B cell (primary cell): ENCODE results near the gene DNASE2. TPM values are rescaled to one million over a fixed set of nuclear protein-coding genes. Genes with fewer than 3 reads are reported as not detected.

Experiments used
- ATAC-seq: fragments of 200-7000 bp; cut with Tn5 transposase; one replicate; pipeline ENCODE4 v1.10.0; 2021; ENCODE audit warnings: low read depth, mild to moderate bottlenecking, moderate number of reproducible peaks, moderate library complexity
- CTCF ChIA-PET: fragments of 350-600 bp; sonication (Branson Sonifier 250); formaldehyde crosslinking; loops from one replicate; lab custom pipeline; 2021; ENCODE audit warnings: antibody characterized with exemption, inconsistent platforms; lab: Charles Lee
- POLR2A ChIA-PET: fragments of 350-600 bp; sonication (Branson Sonifier 250); formaldehyde crosslinking; loops from one replicate; lab custom pipeline; 2021; ENCODE audit warnings: antibody characterized with exemption; lab: Charles Lee
- DNase-seq: peaks from one replicate; pipeline ENCODE4 v3.0.0; 2013
- H2AFZ ChIP-seq: 2 replicates; pipeline ENCODE4 v1.6.1; 2012; ENCODE audit warnings: mild to moderate bottlenecking, low read depth, low read length; ENCODE audit not compliant: insufficient read depth, poor library complexity, severe bottlenecking
- H3K27ac ChIP-seq, 2 donors: 1 replicate in 1 of 2; 2 replicates in 1 of 2; pipeline ENCODE4 v1.5.1; 2012 to 2013; ENCODE audit warnings: low read length in 2 of 2, mild to moderate bottlenecking in 2 of 2, moderate library complexity in 1 of 2
- H3K27me3 ChIP-seq, 4 experiments: fragments of 200-600 bp in 1 of 4; sonication (generic) in 1 of 4; replicated peaks in 1 of 4; 1 replicate in 2 of 4; 2 replicates in 2 of 4; pipeline versions ENCODE4 v1.6.1 to v1.7.0; 2013 to 2016; ENCODE audit warnings: low read length in 3 of 4, mild to moderate bottlenecking in 2 of 4, mixed read lengths in 1 of 4, moderate library complexity in 1 of 4; ENCODE audit not compliant: insufficient read depth in 4 of 4, control insufficient read depth in 3 of 4; ENCODE audit errors: control extremely low read depth in 1 of 4
- H3K36me3 ChIP-seq, 2 experiments: replicated peaks in 1 of 2; 1 replicate in 1 of 2; 2 replicates in 1 of 2; pipeline versions ENCODE4 v1.6.1 to v1.7.1; 2013; ENCODE audit warnings: low read length in 1 of 2; ENCODE audit not compliant: insufficient read depth in 2 of 2, control insufficient read depth in 1 of 2; ENCODE audit errors: control extremely low read depth in 1 of 2, extremely low read depth in 1 of 2
- H3K4me1 ChIP-seq, 2 donors: fragments of 200-600 bp in 1 of 2; sonication (generic) in 1 of 2; 1 replicate in 1 of 2; 2 replicates in 1 of 2; pipeline versions ENCODE4 v1.5.1 to v1.6.1; 2013 to 2017; ENCODE audit warnings: low read length in 2 of 2; ENCODE audit not compliant: control insufficient read depth in 2 of 2, insufficient read depth in 2 of 2
- H3K4me2 ChIP-seq: replicated peaks from 2 replicates; pipeline ENCODE3; 2012; ENCODE audit warnings: mild to moderate bottlenecking, low read depth, low read length; ENCODE audit not compliant: poor library complexity, severe bottlenecking
- H3K4me3 ChIP-seq, 5 experiments: fragments of 200-600 bp in 1 of 5; sonication (generic) in 1 of 5; 1 replicate in 3 of 5; 2 replicates in 2 of 5; pipeline versions ENCODE4 v1.5.1 to v1.7.0; 2011 to 2016; ENCODE audit warnings: low read length in 4 of 5, mild to moderate bottlenecking in 4 of 5, low read depth in 2 of 5, control low read depth in 1 of 5, moderate library complexity in 1 of 5; ENCODE audit not compliant: insufficient read depth in 1 of 5; ENCODE audit errors: control extremely low read depth in 1 of 5, extremely low read depth in 1 of 5
- H3K79me2 ChIP-seq: fragments of 200-600 bp; sonication (generic); one replicate; pipeline ENCODE4 v1.6.0; 2016; ENCODE audit warnings: low read length; ENCODE audit not compliant: control insufficient read depth, insufficient read depth
- H3K9ac ChIP-seq: fragments of 200-600 bp; sonication (generic); 2 replicates; pipeline ENCODE4 v1.6.1; 2017; ENCODE audit warnings: mild to moderate bottlenecking, low read length, moderate library complexity
- H3K9me3 ChIP-seq, 3 donors: one replicate each; pipeline versions ENCODE4 v1.6.1 to v1.7.1; 2013; ENCODE audit warnings: low read length in 2 of 3; ENCODE audit not compliant: control insufficient read depth in 2 of 3, insufficient read depth in 1 of 3; ENCODE audit errors: control extremely low read depth in 1 of 3
- H4K20me1 ChIP-seq: 2 replicates; pipeline ENCODE4 v1.6.0; 2012; ENCODE audit warnings: mild to moderate bottlenecking, low read length; ENCODE audit not compliant: insufficient read depth, control insufficient read depth, poor library complexity, severe bottlenecking
- H3K27ac Mint-ChIP-seq: one replicate; pipeline ENCODE4 v1.8.0; 2021; ENCODE audit warnings: mixed read lengths
- H3K27me3 Mint-ChIP-seq: one replicate; pipeline ENCODE4 v1.8.0; 2021; ENCODE audit warnings: mixed read lengths
- H3K4me1 Mint-ChIP-seq: one replicate; pipeline ENCODE4 v1.8.0; 2021; ENCODE audit warnings: mixed read lengths
- H3K4me3 Mint-ChIP-seq: one replicate; pipeline ENCODE4 v1.8.0; 2021; ENCODE audit warnings: mixed read lengths
- H3K9me3 Mint-ChIP-seq: one replicate; pipeline ENCODE4 v1.8.0; 2022; ENCODE audit warnings: mixed read lengths; ENCODE audit not compliant: insufficient read depth
- CTCF ChIP-seq: fragments of 200-600 bp; IDR thresholded peaks from one replicate; pipeline ENCODE4 v1.8.0; 2022; ENCODE audit warnings: antibody characterized with exemption, mild to moderate bottlenecking
- EZH2 ChIP-seq: IDR thresholded peaks from 2 replicates; pipeline ENCODE4 v1.6.1; 2012; ENCODE audit warnings: borderline replicate concordance, low read depth, mild to moderate bottlenecking, moderate library complexity, low read length; ENCODE audit not compliant: insufficient read depth, poor library complexity, severe bottlenecking
- WGBS: methylation state at CpG from one replicate; pipeline ENCODE4 v1.1.5; 2013; ENCODE audit warnings: missing lambda C conversion rate; ENCODE audit not compliant: insufficient coverage; 5-methylcytosine and 5-hydroxymethylcytosine counted together
- intact Hi-C: fragments of 100-400 bp; cut with micrococcal nuclease; formaldehyde crosslinking; loops from one replicate; pipeline ENCODE4 v1.10.0; 2022
- polyA plus RNA-seq: library from polyadenylated mRNA; depleted of rRNA; stranded (reverse); fragments of >200 nt; gene quantifications from 2 replicates; pipeline ENCODE4 v1.2.3, GENCODE V29; 2012
- total RNA-seq, 2 donors: library from RNA; stranded (reverse); fragments of 120-200 nt in 1 of 2; gene quantifications; 1 replicate in 1 of 2; 2 replicates in 1 of 2; pipeline versions ENCODE4 v1.2.3 to v1.2.4, GENCODE V29; 2013 to 2022

DNASE2 gene
- total and polyA plus RNA-seq, 2 donors (not counting 1 experiment from before 2014, with no cell fraction given), result 24.9 to 26.6 TPM

GRCh38 chr19:12836529-12836863 lies 44.8 kb downstream of the DNASE2 start:
- Mint-ChIP-seq H3K9me3 (no peaks in the 10 kb centered on the region), H3K4me3 (no peak overlapping the region), H3K4me1 (peaks cover 55% of the 10 kb centered on the region), H3K27ac (no peak overlapping the region), H3K27me3 (peaks cover 70% of the 10 kb centered on the region)
- Histone ChIP-seq H3K27ac (no peak overlapping the region), H3K9me3 (peaks cover 0 to 47% (median 7%) of the 10 kb centered on the region in 3 donors), H2AFZ (no peak overlapping the region), H3K79me2 (no peaks in the 10 kb centered on the region), H3K4me1 (peaks cover 54 to 67% of the 10 kb centered on the region in 2 donors), H4K20me1 (no peaks in the 10 kb centered on the region), H3K27me3 (peaks cover 6 to 95% (median 67%) of the 10 kb centered on the region in 4 experiments), H3K9ac (no peak overlapping the region), H3K4me2 (no peak overlapping the region), H3K36me3 (no peaks in the 10 kb centered on the region), H3K4me3 (no peak overlapping the region)
- ChIA-PET CTCF (interaction anchor here (0.8 to 1.8 kb wide), 4 partner anchors 8 to 70 kb away, joined by 3 to 12 read pairs (median 4); no protein-coding TSS in a partner anchor), POLR2A (interaction anchor here (0.6 kb wide), 1 partner anchor 72 kb away, joined by 6 read pairs; no protein-coding TSS in a partner anchor)
- ATAC-seq (no peak), DNase-seq (no peak)
- TF ChIP-seq CTCF (no peak), EZH2 (no peak)
- 8% methylated on average over 6 of the region's 6 CpGs for WGBS
- intact Hi-C loops, result no loop called here

DNA sequence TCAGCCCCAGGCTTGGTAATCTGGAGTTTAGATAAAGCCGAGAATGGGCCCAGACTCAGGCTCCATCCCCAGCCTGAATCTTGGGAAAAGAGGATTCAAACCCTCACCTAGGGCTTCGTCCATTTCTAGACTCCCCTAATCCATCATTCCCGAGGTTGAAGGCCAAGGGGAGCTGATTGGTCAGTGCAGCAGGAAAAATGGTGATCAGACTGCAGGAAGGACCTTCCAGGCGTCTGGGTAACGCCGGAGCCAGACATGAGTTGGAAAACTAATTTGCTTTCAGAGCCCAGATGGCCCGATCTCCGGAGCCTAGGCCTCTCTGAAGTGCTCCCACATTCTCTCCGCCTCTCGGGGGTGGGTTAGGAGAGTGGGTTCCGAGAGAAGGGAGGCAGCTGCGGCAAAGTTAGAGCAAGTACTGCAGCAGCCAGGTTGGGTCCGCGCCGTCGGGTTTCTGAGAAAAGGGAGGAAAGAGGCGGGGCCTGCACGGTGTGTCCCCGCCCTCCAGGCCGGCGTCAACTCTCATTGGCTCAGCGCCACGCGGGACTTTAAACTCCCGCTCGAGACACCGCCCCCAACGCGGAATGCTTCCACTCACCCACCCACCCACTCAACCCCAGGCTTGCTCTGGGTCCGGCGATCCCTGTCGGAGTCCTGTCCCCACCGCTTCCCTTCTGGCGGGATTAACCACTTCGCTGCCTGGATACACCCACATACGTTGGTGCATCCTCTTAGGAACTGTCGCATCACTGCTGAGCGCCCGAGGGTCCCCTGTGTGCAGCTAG lies 46.1 kb downstream of the DNASE2 start:
- peak overlapping the region; percentile 70 for H3K4me3 Mint-ChIP-seq
- no peak overlapping the region for H3K4me2 ChIP-seq
- ATAC-seq (no peak), DNase-seq (peak; percentile 46)
- no peak overlapping the region for H2AFZ ChIP-seq
- ChIA-PET POLR2A (interaction anchor here (0.6 to 0.7 kb wide), 3 partner anchors 46 to 108 kb away, joined by 3 to 10 read pairs (median 5); no protein-coding TSS in a partner anchor), CTCF (interaction anchor here (0.8 to 1.5 kb wide), 4 partner anchors 12 to 71 kb away, joined by 3 to 4 read pairs (median 4); no protein-coding TSS in a partner anchor)
- TF ChIP-seq EZH2, result peak; percentile 39
- TF ChIP-seq CTCF, result no peak
- H3K9ac ChIP-seq, result no peak overlapping the region
- WGBS, result 14% methylated on average over 36 of the region's 39 CpGs
- no peak overlapping the region for H3K27ac Mint-ChIP-seq
- H3K79me2 ChIP-seq, result no peaks in the 10 kb centered on the region
- intact Hi-C loops, result no loop called here
- no peak overlapping the region for H3K4me3 ChIP-seq
- peaks cover 0 to 40% (median 7%) of the 10 kb centered on the region in 3 donors for H3K9me3 ChIP-seq
- no peak overlapping the region for H3K27ac ChIP-seq
- H3K27me3 Mint-ChIP-seq, result peaks cover 72% of the 10 kb centered on the region
- no peaks in the 10 kb centered on the region for H3K36me3 ChIP-seq
- peaks cover 42 to 59% of the 10 kb centered on the region in 2 donors for H3K4me1 ChIP-seq
- no peaks in the 10 kb centered on the region for H3K9me3 Mint-ChIP-seq
- H3K4me1 Mint-ChIP-seq, result peaks cover 44% of the 10 kb centered on the region
- H3K27me3 ChIP-seq, result peaks cover 6 to 95% (median 70%) of the 10 kb centered on the region in 4 experiments
- no peaks in the 10 kb centered on the region for H4K20me1 ChIP-seq
